ENCODE results near the gene P2RX5. TPM values are rescaled to one million over a fixed set of nuclear protein-coding genes. Genes with fewer than 3 reads are reported as not detected.

The P2RX5 gene
- total and polyA plus RNA-seq, 2 donors (not counting 3 experiments of a cell fraction or from before 2014, with no cell fraction given) = 0.19 to 0.22 TPM

GRCh38 chr17:3715296-3715695 lies 19.3 kb upstream of the P2RX5 start:
- Histone ChIP-seq H3K4me3 (replicated peaks in 1 of 3; ENCODE audit: insufficient read depth in 1 of 3, low read depth in 1 of 3, low read length in 3 of 3) (no peak overlapping the region), H3K27ac (ENCODE audit: insufficient read depth, low read depth, low read length) (no peak overlapping the region), H2AFZ (ENCODE audit: low read depth, low read length) (no peak overlapping the region), H3K4me1 (ENCODE audit: control insufficient read depth, extremely low read depth, insufficient read depth, low read length) (peaks cover 18% of the 10 kb centered on the region), H3K9ac (replicated peaks; ENCODE audit: extremely low read depth, insufficient read depth, low read length) (no peak overlapping the region), H4K20me1 (replicated peaks; ENCODE audit: control insufficient read depth, extremely low read depth, insufficient read depth, low read length) (no peaks in the 10 kb centered on the region), H3K4me2 (ENCODE audit: insufficient read depth, low read length) (no peak overlapping the region), H3K27me3 (ENCODE audit: control insufficient read depth in 2 of 2, insufficient read depth in 2 of 2, low read length in 2 of 2) (no peaks in the 10 kb centered on the region), H3K9me3 (replicated peaks; ENCODE audit: control insufficient read depth, insufficient read depth, low read length) (no peaks in the 10 kb centered on the region), H3K36me3 (ENCODE audit: control insufficient read depth in 2 of 2, extremely low read depth in 1 of 2, insufficient read depth in 2 of 2, low read length in 2 of 2) (peaks cover 9 to 17% of the 10 kb centered on the region in 2 experiments), H3K79me2 (ENCODE audit: control insufficient read depth, insufficient read depth, low read length) (peaks cover 2% of the 10 kb centered on the region), H3K9me1 (replicated peaks; ENCODE audit: control insufficient read depth, extremely low read depth, insufficient read depth, low read length) (no peaks in the 10 kb centered on the region)
- BruUV-seq (replicated peaks) = no TSS peak
- DNase-seq (ENCODE audit: low read depth, low spot score) (no peak), FAIRE-seq (no peak)
- no peak for TF ChIP-seq GATA2 (IDR thresholded peaks at IDR 0.05; ENCODE audit: insufficient read depth, insufficient read length, low read depth, low read length)
- no peak for TF ChIP-seq CTCF (IDR thresholded peaks at IDR 0.05; ENCODE audit: extremely low read depth in 1 of 2, insufficient read depth in 1 of 2, low read depth in 1 of 2, low read length in 2 of 2)
- TF ChIP-seq FOS (IDR thresholded peaks at IDR 0.05; ENCODE audit: borderline replicate concordance, insufficient read depth, low read length) = no peak
- TF ChIP-seq EZH2 (IDR thresholded peaks at IDR 0.05; ENCODE audit: borderline replicate concordance, low read depth, low read length, severe bottlenecking) = no peak
- TF ChIP-seq POLR2A (IDR thresholded peaks at IDR 0.05; ENCODE audit: low read depth, low read length) = no peak
- TF ChIP-seq MYC (IDR thresholded peaks at IDR 0.05; ENCODE audit: low read depth, low read length) = no peak
- TF ChIP-seq POLR2AphosphoS5 (IDR thresholded peaks at IDR 0.05; ENCODE audit: insufficient read depth, low read depth, low read length) = no peak
- no peak for TF ChIP-seq JUN (IDR thresholded peaks at IDR 0.05; ENCODE audit: borderline replicate concordance, insufficient read depth, insufficient read length, low read depth)
- TF ChIP-seq MAX (IDR thresholded peaks at IDR 0.05; ENCODE audit: insufficient read depth, insufficient read length) = no peak
- dilution Hi-C loops (cut with MboI; ENCODE audit: extremely low pct_ligation_motif_present, low sequenced_read_pairs) (no loop called here), intact Hi-C loops (cut with micrococcal nuclease) (no loop called here)
- ChIA-PET CTCF (interaction anchor here (1.2 to 1.5 kb wide), 2 partner anchors 23 to 33 kb away, joined by 3 to 4 read pairs; no protein-coding TSS in a partner anchor), POLR2A (no interaction called here)

Measured in endothelial cell of umbilical vein (primary cell).